Activated CD8-positive, alpha-beta memory T cell treated with anti-CD3 and anti-CD28 coated beads for 4 hours (primary cell): ENCODE results near the gene RNF220.

ENCODE experiments used
- DNase-seq, 2 donors: peaks; one replicate each; pipeline ENCODE4 v3.0.0-alpha.2; 2020; ENCODE audit warnings: low read depth in 2 of 2

The RNF220 gene

DNA sequence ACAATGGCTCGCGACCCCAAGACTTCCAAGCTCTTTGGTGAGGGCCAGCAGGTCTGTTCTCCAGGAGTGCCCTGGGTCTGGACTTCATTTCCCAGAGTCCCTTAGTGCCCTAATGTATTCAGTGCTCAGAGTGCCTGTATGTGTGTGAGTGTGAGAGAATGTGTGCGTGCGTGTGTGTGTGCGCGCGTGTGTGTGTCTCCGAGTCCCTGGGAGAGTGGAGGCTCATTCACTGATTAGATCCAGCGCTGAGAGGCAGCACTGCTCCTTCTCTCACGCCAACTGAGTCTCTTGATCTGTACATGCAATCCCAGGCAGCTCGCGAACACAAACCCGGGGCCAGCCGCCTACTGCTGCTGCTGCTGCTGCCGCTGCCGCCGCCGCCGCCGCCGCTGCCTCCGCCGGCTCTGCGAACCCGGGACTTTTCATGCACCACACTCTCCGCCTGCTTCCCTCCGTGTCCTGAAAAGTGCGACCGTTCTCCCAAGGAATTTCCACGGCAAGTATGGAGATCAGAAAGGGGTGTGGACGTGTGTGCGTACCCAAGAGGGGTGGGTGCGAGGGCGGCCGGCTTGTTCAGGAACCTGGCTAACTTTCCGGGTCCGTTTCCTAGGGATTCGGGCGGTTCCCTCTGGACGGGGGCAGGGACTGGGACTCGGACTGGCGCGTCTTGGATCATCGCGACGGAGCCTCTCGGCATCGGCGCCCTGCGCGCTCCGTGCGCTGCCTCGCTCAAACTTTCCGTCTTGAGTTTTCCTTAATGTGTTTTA, at the start of gene RNF220:
TSS of gene RNF220 (plus strand) at position 225 of the 767 bp plus-strand sequence.
- DNase-seq, result no peak

DNA sequence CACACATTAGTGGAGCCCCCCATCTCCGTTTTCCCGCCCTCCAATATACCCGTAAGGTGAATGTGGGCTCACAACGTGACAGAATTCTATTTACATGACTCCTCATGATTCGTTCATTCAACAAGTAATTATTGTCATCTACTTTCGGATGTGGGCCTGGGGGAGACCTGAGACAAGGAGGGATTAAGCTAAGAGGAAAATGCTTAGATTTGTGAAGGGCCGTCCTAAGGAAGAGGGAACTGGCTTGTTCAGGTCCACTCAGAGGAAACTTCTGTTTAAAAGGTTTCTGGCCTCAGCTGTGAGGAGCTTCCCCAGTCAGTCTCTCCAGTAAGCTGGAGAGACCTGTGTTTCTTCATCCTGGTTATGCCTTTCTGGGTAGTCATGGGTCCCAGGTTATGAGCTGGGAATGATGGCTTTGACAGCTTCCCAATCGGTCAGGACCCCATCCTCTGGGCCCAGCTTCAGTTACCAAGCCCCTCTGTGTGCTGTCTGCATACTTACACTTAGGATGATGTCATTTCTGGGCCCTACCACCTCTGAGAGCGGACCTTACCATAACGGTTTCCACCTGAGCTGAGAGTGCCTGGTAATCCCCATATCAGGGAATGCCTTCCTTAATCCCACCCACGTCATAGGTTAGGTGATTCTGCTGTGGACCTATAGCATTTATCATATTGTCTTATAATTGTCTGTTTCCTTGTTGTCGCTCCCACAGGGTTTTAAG, 49.3 kb upstream of the RNF220 start:
- no peak for DNase-seq

DNA sequence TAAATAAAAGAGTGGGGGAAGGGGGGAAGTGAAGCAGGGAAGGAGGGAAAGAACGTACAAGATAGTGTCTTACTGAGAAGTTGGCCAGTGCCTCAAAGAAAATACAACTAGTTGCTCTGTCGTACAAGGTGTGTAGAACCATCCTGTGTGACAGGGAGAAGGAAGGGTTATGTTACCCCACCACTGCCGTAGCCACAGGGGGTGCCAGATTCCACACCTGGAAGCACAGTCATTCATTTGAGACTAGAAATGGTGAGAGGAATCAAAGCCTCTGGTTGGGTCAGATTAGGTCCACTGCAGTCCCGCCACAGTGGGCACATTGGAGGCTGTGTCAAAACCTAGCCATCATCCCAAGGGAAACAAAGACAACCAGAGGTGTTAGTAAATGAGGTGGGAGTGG, 47.3 kb upstream of the RNF220 start:
- DNase-seq, result no peak

- no peak for DNase-seq
These were observed 45.7 kb upstream of the RNF220 start for GRCh38 chr1:44359234-44359935.

DNA sequence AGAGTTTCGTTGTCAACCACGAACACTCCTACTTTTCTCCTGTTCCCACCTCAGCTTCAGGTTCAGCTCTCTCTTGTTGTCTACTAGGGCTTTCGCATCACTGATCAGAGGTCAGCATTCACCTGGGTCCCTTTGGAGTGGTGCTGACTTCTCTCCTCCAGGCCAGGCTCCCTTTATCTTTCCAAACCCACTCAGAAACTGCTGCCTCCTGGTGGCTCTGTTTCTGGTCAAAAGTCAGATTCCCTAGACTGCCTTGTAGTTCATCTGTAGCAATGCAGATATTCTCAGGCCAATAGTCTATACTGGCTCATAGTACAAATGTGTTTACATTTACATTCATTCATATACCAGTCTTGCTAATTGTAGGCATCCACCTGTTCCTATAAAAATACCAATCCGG, 43.6 kb upstream of the RNF220 start:
- no peak for DNase-seq

DNA sequence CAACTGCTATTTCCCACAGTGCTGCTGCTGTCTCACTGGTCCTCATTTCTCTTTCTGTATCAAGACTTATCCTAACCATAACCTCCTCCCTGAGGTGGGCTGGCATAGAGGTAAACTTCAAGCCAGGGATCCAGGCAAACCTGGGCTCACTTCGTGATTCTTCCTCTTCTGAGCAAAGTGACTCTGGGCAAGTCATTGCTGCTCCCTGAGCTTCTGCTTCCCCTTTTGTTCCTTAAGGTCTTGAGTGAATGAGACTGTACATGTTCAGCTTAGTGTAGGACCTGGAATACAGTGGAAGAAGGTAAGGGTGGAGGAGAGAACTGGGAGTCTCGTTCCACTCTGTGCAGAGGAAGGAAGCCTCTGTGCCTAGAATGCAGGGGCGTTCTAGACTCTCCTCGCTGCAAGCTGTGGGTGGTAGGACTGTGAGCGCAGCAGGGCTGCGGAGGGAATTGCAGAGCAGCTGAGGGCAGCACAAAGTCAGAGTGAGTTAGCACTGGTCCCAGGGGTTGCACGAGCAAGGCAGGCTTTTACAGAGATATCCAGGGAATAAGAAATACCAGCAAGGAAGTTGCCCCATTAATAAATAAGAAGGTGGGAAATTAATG, 38.6 kb upstream of the RNF220 start:
- no peak for DNase-seq

DNA sequence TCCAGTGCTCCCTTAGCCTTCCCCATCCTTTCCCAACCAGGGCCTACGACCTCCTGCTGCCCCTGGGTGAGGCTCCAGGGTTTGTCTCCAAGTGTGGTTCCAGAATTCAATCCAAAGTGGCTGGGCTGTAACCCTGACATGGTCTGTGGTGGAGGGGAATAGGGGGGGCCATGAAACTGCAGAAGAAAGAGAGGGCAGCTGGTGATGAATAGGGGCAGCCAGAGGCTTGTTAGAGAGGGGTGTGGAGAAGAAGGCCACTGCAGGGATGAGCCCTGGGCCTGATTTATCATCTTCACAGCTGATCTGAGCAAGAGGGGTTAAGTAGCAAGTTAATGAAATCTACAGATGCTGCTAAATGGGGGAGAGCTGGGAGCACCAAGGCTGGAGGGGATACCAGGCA, 37.1 kb upstream of the RNF220 start:
- DNase-seq, result no peak

DNA sequence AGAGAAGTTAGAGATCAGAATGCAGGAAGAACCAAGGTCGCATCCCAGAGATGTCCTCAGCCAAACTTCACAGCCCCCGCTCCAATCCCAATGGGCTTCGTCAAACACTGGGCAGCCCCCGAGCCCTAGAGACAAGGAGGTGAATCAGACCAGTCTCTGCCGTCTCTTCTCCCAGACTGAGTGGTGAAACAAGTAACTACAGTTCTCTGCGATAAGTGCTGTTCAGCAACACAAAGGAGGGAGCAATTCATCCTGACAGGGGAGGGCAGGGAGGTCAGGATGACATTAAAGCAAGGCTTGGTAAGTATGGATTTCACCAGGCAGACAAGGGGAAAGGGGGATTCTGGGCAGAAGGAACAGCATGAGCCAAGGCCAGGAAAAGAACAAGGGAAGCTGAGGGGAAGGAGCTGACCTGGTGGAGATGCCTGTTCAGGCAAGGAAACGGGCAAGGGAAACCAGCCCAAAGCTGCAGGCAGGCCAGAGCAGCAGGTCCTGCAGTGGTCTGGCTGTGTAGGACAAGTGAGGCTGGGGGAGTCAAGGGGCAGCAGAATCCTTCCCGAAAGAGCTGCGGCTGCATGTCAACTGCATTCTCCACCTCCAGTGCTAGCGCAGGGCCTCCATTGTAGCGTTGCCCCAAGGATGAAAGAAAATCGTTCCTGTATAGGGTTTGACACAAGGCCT, 36.4 kb upstream of the RNF220 start:
- DNase-seq, result no peak

DNA sequence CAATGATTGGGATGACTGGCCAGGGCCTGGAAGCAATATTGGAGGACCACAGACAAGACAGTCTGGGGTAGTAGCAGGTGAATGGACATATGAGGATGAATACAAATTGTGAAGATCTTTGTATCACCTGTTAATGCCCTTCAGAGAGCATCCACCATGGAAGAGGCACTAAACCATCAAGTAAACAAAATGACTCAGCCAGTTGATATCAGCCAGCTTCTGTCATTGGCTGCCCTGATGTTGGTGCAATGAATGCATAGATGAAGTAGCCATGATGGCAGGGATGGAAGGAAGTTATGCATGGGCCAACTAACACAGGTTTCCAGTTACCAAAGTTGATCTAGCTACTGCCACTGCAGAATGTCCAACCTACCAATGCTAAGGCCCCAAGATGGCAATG, 33.8 kb upstream of the RNF220 start:
- no peak for DNase-seq

DNA sequence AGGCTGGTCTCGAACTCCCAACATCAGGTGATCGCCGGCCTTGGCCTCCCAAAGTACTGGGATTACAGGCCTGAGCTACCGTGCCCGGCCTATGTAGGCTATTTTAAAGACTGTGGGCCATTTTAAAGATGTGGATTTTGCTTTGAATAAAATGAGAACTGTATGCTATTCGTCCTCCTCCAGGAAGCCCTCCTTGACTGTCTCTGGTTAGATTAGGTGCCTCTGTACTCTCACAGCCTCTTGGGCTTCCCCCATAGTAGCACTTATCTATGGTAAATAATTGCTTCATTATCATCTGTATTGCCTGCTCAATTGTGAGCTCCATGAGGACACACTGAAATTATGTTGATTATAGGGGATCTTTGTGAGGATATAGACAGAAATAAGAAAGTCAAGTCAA, 29.5 kb upstream of the RNF220 start:
- DNase-seq, result no peak

GRCh38 chr1:44377925-44378784, 26.9 kb upstream of the RNF220 start:
- DNase-seq, result peak; percentile 14 to 26

- no peak for DNase-seq
These were observed 24.3 kb upstream of the RNF220 start for GRCh38 chr1:44380666-44381177.

- no peak for DNase-seq
These were observed 16.5 kb upstream of the RNF220 start for GRCh38 chr1:44388551-44388950.

DNA sequence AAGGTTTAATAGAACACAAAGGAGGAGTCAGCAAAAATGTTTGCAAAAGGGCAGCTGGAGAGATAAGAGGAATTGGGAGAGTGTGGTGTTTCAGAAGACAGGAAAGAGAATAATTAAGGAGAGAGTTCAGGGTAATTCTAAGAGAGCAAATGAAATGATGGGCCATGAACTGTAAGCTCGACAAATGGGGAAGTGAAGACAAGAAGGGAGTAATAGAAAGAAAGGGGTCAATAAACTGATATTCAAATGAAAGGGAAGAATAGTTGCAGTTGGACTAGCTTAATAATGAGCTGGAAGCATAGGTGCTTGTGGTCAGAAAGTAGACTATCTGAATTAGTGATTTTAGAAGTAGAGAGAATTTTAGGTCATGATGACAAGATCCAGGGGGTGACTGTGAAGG, 15.6 kb upstream of the RNF220 start:
- no peak for DNase-seq

- DNase-seq, result no peak
These were observed 14.8 kb upstream of the RNF220 start for GRCh38 chr1:44390277-44390676.

DNA sequence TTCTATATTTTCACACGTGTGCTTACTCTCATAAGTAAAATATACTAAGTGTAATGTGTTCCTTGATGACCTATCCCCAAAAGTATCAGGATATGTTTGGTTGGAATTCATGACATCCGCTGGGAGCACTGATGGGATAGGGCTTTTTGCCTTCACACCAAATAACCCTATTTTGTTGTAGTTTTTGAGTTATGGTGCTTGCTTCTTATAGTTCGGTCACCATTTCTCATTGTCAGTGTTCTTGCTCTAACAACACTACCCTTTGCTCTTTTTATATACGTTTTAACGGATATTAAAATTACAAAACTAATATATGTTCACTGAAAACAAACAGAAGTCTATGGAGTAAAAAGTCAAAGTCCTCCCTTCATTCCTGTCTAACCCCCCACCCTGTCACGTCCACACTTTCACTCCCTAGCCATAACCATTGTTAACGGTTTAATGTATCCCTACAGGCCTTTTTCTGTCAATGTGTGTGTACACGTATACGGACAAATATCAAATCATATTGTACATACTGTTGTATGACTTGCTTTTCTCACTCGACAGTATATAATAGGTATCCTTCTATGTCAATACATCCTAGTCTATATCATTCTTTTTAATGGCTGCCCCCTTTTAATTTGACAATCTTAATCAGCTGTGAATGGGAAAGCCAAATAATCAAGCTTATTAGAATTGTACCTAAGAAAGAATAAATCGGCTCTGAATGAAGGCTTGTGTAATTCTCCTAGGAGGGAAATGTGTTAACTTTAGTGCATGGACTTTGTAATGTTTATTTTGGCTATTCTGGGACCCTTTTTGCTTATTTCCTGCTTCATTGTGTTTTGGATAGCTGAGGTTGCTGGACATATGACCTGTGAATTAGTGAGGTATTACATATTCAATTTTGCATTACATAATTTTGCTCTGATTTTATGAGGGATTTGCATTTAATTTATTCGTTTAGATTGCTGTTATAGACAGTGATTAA, 3.5 kb upstream of the RNF220 start:
- no peak for DNase-seq

GRCh38 chr1:44405798-44406736, 1.0 kb downstream of the RNF220 start:
- DNase-seq, result no peak

DNA sequence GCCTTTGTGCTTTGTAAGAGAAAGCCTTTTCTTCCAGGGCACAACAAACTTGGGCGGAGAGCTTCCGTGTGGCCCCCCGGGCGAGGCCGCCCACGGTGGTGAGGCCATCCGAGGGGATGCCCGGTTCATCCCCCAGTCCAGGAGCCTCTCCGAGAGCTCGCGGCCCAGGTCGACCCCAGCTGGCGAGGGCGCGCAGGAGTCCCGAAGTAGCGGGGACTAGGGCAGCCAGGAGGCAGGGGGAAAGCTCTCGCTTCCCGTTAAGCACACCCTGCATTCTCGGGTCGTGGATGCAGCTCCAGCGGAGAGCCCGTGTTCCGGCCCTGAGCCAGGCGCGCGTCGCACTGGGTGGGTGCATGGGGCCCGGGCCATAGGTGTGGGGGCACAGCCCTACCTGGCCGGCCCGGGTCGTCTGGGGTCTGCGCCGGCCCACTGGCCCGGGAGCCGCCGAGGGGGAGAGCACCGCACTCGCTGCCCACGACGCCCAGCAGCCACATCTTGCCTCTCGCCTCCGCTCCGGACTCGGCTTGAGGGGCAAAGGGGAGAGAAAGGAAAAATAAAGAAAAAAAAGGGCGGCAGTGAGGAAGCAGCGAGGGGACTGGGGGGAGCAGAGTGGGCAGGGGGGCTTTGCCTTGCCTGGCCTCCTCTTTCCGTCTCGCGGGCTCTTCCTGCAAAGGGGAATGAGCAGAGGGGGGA, 1.8 kb downstream of the RNF220 start:
- DNase-seq, result no peak
